H1 (cell line): Measurements from ENCODE around the gene CYP46A1. TPM values are rescaled to one million over a fixed set of nuclear protein-coding genes. Genes with fewer than 3 reads are reported as not detected.
A peak's percentile ranks its signal among the peaks of the same experiment; 100 is the strongest.

Experiments used
- CTCF ChIA-PET: fragments of 300-600 bp; sonication (Branson Sonifier 250); formaldehyde crosslinking; loops from one replicate; lab custom pipeline; 2021; ENCODE audit not compliant: partially characterized antibody; lab: Charles Lee
- POLR2A ChIA-PET: fragments of 300-600 bp; sonication (Branson Sonifier 250); formaldehyde crosslinking; loops from one replicate; lab custom pipeline; 2021; ENCODE audit warnings: inconsistent platforms; ENCODE audit not compliant: partially characterized antibody; lab: Charles Lee
- DNase-seq, 2 experiments: peaks; one replicate each; pipeline versions ENCODE4 v3.0.0 to v3.0.0-alpha.2; 2010 to 2022; ENCODE audit warnings: low spot score in 2 of 2, low read depth in 1 of 2, mixed read lengths in 1 of 2
- FAIRE-seq: peaks from 2 replicates; lab custom pipeline; 2011; peaks lifted over from hg19 to GRCh38; lab: Jason Lieb, UNC
- H2AFZ ChIP-seq: 2 replicates; pipeline ENCODE4 v1.8.1; 2012; ENCODE audit warnings: low read length, inconsistent platforms
- H2AK5ac ChIP-seq: 2 replicates; pipeline ENCODE4 v1.6.1; 2013; ENCODE audit warnings: low read depth, low read length
- H2BK120ac ChIP-seq: replicated peaks from 2 replicates; pipeline ENCODE3; 2013; ENCODE audit warnings: low read depth, low read length, inconsistent platforms
- H2BK12ac ChIP-seq: 2 replicates; pipeline ENCODE4 v1.6.1; 2013; ENCODE audit warnings: low read depth, low read length
- H2BK15ac ChIP-seq: 2 replicates; pipeline ENCODE4 v1.6.1; 2013; ENCODE audit warnings: low read length
- H2BK20ac ChIP-seq: 2 replicates; pipeline ENCODE4 v1.6.1; 2013; ENCODE audit warnings: low read length
- H2BK5ac ChIP-seq: 2 replicates; pipeline ENCODE4 v1.6.1; 2013; ENCODE audit warnings: low read depth, low read length
- H3K14ac ChIP-seq: 2 replicates; pipeline ENCODE4 v1.6.1; 2013; ENCODE audit warnings: inconsistent platforms; ENCODE audit not compliant: insufficient read length
- H3K18ac ChIP-seq: 2 replicates; pipeline ENCODE4 v1.6.1; 2013; ENCODE audit warnings: low read length; ENCODE audit errors: extremely low read depth
- H3K23ac ChIP-seq: 2 replicates; pipeline ENCODE4 v1.6.1; 2013; ENCODE audit warnings: inconsistent platforms; ENCODE audit not compliant: insufficient read length
- H3K23me2 ChIP-seq: 2 replicates; pipeline ENCODE4 v1.6.1; 2013; ENCODE audit warnings: low read depth, low read length
- H3K27ac ChIP-seq: 2 replicates; pipeline ENCODE4 v1.6.1; 2011; ENCODE audit warnings: low read depth, low read length, inconsistent platforms
- H3K27me3 ChIP-seq, 4 experiments: replicated peaks in 1 of 4; 1 replicate in 1 of 4; 2 replicates in 3 of 4; pipeline versions ENCODE4 v1.6.1 to v1.8.1; 2011 to 2013; ENCODE audit warnings: low read length in 3 of 4, mild to moderate bottlenecking in 3 of 4, inconsistent platforms in 2 of 4, mixed read lengths in 2 of 4, moderate library complexity in 1 of 4; ENCODE audit not compliant: control insufficient read depth in 3 of 4, insufficient read depth in 3 of 4; ENCODE audit errors: extremely low read depth in 1 of 4
- H3K36me3 ChIP-seq, 4 experiments: 2 replicates each; pipeline versions ENCODE4 v1.6.1 to v1.8.1; 2011 to 2013; ENCODE audit warnings: mild to moderate bottlenecking in 4 of 4, low read length in 3 of 4, moderate library complexity in 2 of 4, control low read depth in 1 of 4, inconsistent platforms in 1 of 4; ENCODE audit not compliant: insufficient read depth in 4 of 4, control insufficient read depth in 2 of 4
- H3K4ac ChIP-seq: replicated peaks from 2 replicates; pipeline ENCODE3; 2013; ENCODE audit warnings: low read length, low read depth, mixed read lengths, inconsistent platforms; ENCODE audit not compliant: insufficient read length
- H3K4me1 ChIP-seq, 4 experiments: replicated peaks in 1 of 4; 1 replicate in 1 of 4; 2 replicates in 3 of 4; pipeline versions ENCODE4 v1.6.1 to v1.8.1; 2011 to 2013; ENCODE audit warnings: low read length in 3 of 4, inconsistent platforms in 2 of 4, mixed read lengths in 1 of 4; ENCODE audit not compliant: insufficient read depth in 4 of 4, control insufficient read depth in 3 of 4
- H3K4me2 ChIP-seq, 2 experiments: 2 replicates each; pipeline versions ENCODE4 v1.6.1 to v1.8.1; 2011 to 2013; ENCODE audit warnings: low read depth in 2 of 2, low read length in 2 of 2, control low read depth in 1 of 2, inconsistent platforms in 1 of 2, mild to moderate bottlenecking in 1 of 2; ENCODE audit not compliant: insufficient read depth in 1 of 2
- H3K4me3 ChIP-seq, 4 experiments: fragments of 200-600, 300-600 bp in 1 of 4; sonication (generic), shearing (Covaris generic), sonication (Bioruptor Twin) in 1 of 4; 2 replicates each; pipeline versions ENCODE4 v1.5.1 to v1.8.1; 2011 to 2016; ENCODE audit warnings: low read length in 4 of 4, low read depth in 3 of 4, control low read depth in 2 of 4, inconsistent platforms in 2 of 4, mild to moderate bottlenecking in 2 of 4, mixed read lengths in 1 of 4, moderate library complexity in 1 of 4; ENCODE audit not compliant: insufficient read depth in 2 of 4; ENCODE audit errors: extremely low read depth in 1 of 4
- H3K56ac ChIP-seq: replicated peaks from 2 replicates; pipeline ENCODE3; 2013; ENCODE audit warnings: low read depth, mild to moderate bottlenecking, mixed read lengths, low read length, inconsistent platforms; ENCODE audit not compliant: insufficient read length
- H3K79me1 ChIP-seq: 2 replicates; pipeline ENCODE4 v1.6.1; 2013; ENCODE audit warnings: low read depth, low read length, control low read depth
- H3K79me2 ChIP-seq, 2 experiments: 2 replicates each; pipeline versions ENCODE4 v1.6.1 to v1.8.1; 2012 to 2013; ENCODE audit warnings: low read length in 2 of 2, mild to moderate bottlenecking in 2 of 2, inconsistent platforms in 1 of 2; ENCODE audit not compliant: insufficient read depth in 2 of 2, control insufficient read depth in 1 of 2
- H3K9ac ChIP-seq, 4 experiments: replicated peaks in 1 of 4; 1 replicate in 1 of 4; 2 replicates in 3 of 4; pipeline versions ENCODE4 v1.6.1 to v1.8.1; 2011 to 2013; ENCODE audit warnings: low read depth in 3 of 4, low read length in 3 of 4, control low read depth in 2 of 4, mild to moderate bottlenecking in 2 of 4, moderate library complexity in 2 of 4, inconsistent platforms in 1 of 4; ENCODE audit errors: extremely low read depth in 1 of 4
- H3K9me3 ChIP-seq, 2 experiments: 2 replicates each; pipeline versions ENCODE4 v1.6.1 to v1.8.1; 2012 to 2013; ENCODE audit warnings: mild to moderate bottlenecking in 2 of 2, moderate library complexity in 2 of 2, control low read depth in 1 of 2, inconsistent platforms in 1 of 2, low read depth in 1 of 2, low read length in 1 of 2, mixed read lengths in 1 of 2; ENCODE audit not compliant: insufficient read depth in 2 of 2
- H4K20me1 ChIP-seq, 2 experiments: replicated peaks in 1 of 2; 2 replicates each; pipeline versions ENCODE3 to v1.8.1; 2011 to 2013; ENCODE audit warnings: inconsistent platforms in 2 of 2, low read length in 2 of 2, mild to moderate bottlenecking in 1 of 2; ENCODE audit not compliant: insufficient read depth in 2 of 2, control insufficient read depth in 1 of 2
- H4K5ac ChIP-seq: 2 replicates; pipeline ENCODE4 v1.6.1; 2013; ENCODE audit warnings: low read length, low read depth, mixed read lengths, inconsistent platforms; ENCODE audit not compliant: insufficient read length
- H4K8ac ChIP-seq: 2 replicates; pipeline ENCODE4 v1.8.0; 2013; ENCODE audit warnings: mild to moderate bottlenecking, moderate library complexity, low read length, inconsistent platforms; ENCODE audit not compliant: insufficient read depth; ENCODE audit errors: extremely low read depth
- H4K91ac ChIP-seq: replicated peaks from 2 replicates; pipeline ENCODE3; 2013; ENCODE audit warnings: low read length, mixed read lengths, inconsistent platforms; ENCODE audit not compliant: insufficient read length
- CBX5 ChIP-seq: fragments of 300-800, 300-1000 bp; sonication (generic); IDR thresholded peaks from 2 replicates; pipeline ENCODE4 v1.7.1; 2016; ENCODE audit warnings: antibody characterized with exemption, low read length, low read depth
- CBX8 ChIP-seq: fragments of 300-800, 300-1000 bp; sonication (generic); IDR thresholded peaks from 2 replicates; pipeline ENCODE4 v1.7.1; 2016; ENCODE audit warnings: low read depth, low read length, borderline replicate concordance
- EZH2 ChIP-seq: fragments of 200-600 bp; sonication (generic); IDR thresholded peaks from 2 replicates; pipeline ENCODE4 v1.7.1; 2012; ENCODE audit warnings: low read depth, mild to moderate bottlenecking, moderate library complexity, low read length, inconsistent platforms; ENCODE audit not compliant: severe bottlenecking
- MAFK ChIP-seq: IDR thresholded peaks from 2 replicates; pipeline ENCODE4 v1.6.1; 2012; ENCODE audit warnings: low read depth, mild to moderate bottlenecking, improper control_type of control experiment, low read length
- SIX5 ChIP-seq: IDR thresholded peaks from 2 replicates; pipeline ENCODE4 v1.6.1; 2011; ENCODE audit warnings: mild to moderate bottlenecking, low read depth, low read length
- SP4 ChIP-seq: IDR thresholded peaks from 2 replicates; pipeline ENCODE4 v1.6.1; 2012; ENCODE audit warnings: low read length, inconsistent platforms
- SUZ12 ChIP-seq: fragments of 200-600 bp; sonication (generic); IDR thresholded peaks from 2 replicates; pipeline ENCODE4 v1.6.1; 2012; ENCODE audit warnings: mild to moderate bottlenecking, inconsistent platforms, low read length, moderate library complexity, mixed read lengths
- WGBS, 2 experiments: shearing (Covaris generic) in 1 of 2; methylation state at CpG; one replicate each; pipeline versions ENCODE4 v1.1.6 to v1.1.7; 2013 to 2015; ENCODE audit warnings: low lambda C conversion rate in 2 of 2, mixed read lengths in 2 of 2, inconsistent platforms in 1 of 2, low coverage in 1 of 2, missing lambda C conversion rate in 1 of 2; ENCODE audit not compliant: insufficient replicate concordance in 2 of 2, insufficient coverage in 1 of 2, insufficient read length in 1 of 2; ENCODE audit errors: extremely low coverage in 1 of 2, missing lambda C conversion rate in 1 of 2; 5-methylcytosine and 5-hydroxymethylcytosine counted together
- polyA plus RNA-seq, 7 experiments: library from polyadenylated mRNA; depleted of rRNA in 3 of 7; stranded (reverse) in 5 of 7; unstranded in 2 of 7; fragments of >200 nt in 5 of 7; fragments of 200-250 nt in 2 of 7; gene quantifications; 1 replicate in 5 of 7; 2 replicates in 1 of 7; 4 replicates in 1 of 7; pipeline versions ENCODE4 v1.2.1 to v1.2.3, GENCODE V29; 2011 to 2013; ENCODE audit warnings: missing spikeins in 2 of 7, mixed read lengths in 2 of 7
- total RNA-seq: library from RNA; stranded (reverse); fragmentation: NEBNext Ultra II Directional; extraction: Animal tissue kit (Norgen Biotek cat#: 25700); gene quantifications from 2 replicates; pipeline ENCODE4 v1.2.1, GENCODE V29; 2021
- TF ChIP-seq, protein P1 (sequence below): IDR thresholded peaks from 2 replicates; pipeline ENCODE4 v1.6.1; 2011; ENCODE audit warnings: low read length, improper control_type of control experiment
- TF ChIP-seq, protein P2 (sequence below): IDR thresholded peaks from 2 replicates; pipeline ENCODE4 v1.6.1; 2011; ENCODE audit warnings: low read depth, mild to moderate bottlenecking, low read length; ENCODE audit not compliant: insufficient read depth
- TF ChIP-seq, protein P3 (sequence below): IDR thresholded peaks from 2 replicates; pipeline ENCODE4 v1.6.1; 2012; ENCODE audit warnings: inconsistent platforms

Gene CYP46A1
- total and polyA plus RNA-seq, 2 of the 8 experiments (the other 6 are each of a cell fraction or from before 2014, with no cell fraction given): 0.41 to 1.3 TPM

DNA sequence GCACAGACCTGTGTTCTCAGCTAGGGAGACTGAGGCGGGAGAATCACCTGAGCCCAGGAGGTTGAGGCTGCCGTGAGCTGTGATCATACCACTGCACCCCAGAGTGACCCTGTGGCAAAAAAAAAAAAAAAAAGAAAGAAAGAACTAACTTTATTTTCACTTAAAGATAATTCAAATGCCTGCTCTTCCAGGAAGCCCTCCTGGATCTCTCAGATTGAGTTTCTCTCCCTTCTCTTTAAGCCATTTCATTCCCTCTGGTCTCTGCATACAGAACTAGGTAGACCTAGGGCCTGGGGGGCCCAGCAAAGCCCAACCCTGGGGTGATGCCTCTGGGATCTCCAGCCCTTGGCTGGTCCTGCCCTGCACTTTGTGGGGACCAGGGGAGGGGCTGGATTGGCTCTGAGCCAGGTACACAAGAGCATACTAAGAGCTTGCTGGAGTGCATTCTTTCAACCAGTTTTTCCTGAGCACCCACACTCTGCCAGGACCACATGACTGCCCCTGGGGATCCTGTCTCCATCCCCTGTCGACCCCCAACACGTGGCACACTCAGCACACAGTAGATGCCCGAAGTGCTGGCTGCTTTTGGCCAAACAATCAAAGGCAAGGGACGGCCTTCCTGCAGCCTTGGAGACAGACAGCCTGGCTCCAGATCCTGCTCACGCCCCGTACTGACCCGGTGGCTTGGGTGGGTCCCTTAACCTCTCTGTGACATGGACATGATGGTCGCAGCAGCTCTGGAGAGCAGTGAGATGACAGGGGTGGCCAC lies 52.7 kb downstream of the CYP46A1 start:
- no peak overlapping the region for H2BK5ac ChIP-seq
- H3K79me1 ChIP-seq: no peaks in the 10 kb centered on the region
- ChIA-PET CTCF (interaction anchor here (0.6 to 18.9 kb wide), 7 partner anchors 11 to 239 kb away, joined by 3 to 237 read pairs (median 3); no protein-coding TSS in a partner anchor), POLR2A (no interaction called here)
- H3K27me3 ChIP-seq: no peaks in the 10 kb centered on the region; a peak in 2 of 7 replicates
- H4K8ac ChIP-seq: peak overlapping the region; percentile 15; the same call in 1 of the 2 replicates
- H2BK120ac ChIP-seq: no peak overlapping the region
- H3K27ac ChIP-seq: no peak overlapping the region
- H3K14ac ChIP-seq: no peak overlapping the region
- FAIRE-seq: no peak
- no peak overlapping the region for H4K91ac ChIP-seq
- no peak overlapping the region for H2BK12ac ChIP-seq
- no peaks in the 10 kb centered on the region for H3K9me3 ChIP-seq
- no peaks in the 10 kb centered on the region for H4K20me1 ChIP-seq
- no peak overlapping the region for H3K4me3 ChIP-seq
- H2BK15ac ChIP-seq: no peak overlapping the region
- H3K9ac ChIP-seq: no peak overlapping the region
- no peak overlapping the region for H2BK20ac ChIP-seq
- H3K79me2 ChIP-seq: no peaks in the 10 kb centered on the region
- no peak overlapping the region for H2AK5ac ChIP-seq
- H3K4me1 ChIP-seq: no peaks in the 10 kb centered on the region; a peak in 2 of 7 replicates
- no peak overlapping the region for H3K23ac ChIP-seq
- 88% methylated on average over 10 of the region's 10 CpGs; no CpG with 5 or more reads in 1 of the 2 experiments for WGBS, 2 experiments
- DNase-seq: no peak
- H2AFZ ChIP-seq: no peak overlapping the region
- H3K4me2 ChIP-seq: no peak overlapping the region
- no peak overlapping the region for H3K56ac ChIP-seq
- no peak overlapping the region for H4K5ac ChIP-seq
- peaks cover 2% of the 10 kb centered on the region; the same call in 1 of the 2 replicates for H3K23me2 ChIP-seq
- no peak overlapping the region for H3K18ac ChIP-seq
- H3K36me3 ChIP-seq: no peaks in the 10 kb centered on the region; a peak in 1 of 8 replicates
- no peak overlapping the region for H3K4ac ChIP-seq
- TF ChIP-seq MAFK: no peak
- TF ChIP-seq, protein P1, sequence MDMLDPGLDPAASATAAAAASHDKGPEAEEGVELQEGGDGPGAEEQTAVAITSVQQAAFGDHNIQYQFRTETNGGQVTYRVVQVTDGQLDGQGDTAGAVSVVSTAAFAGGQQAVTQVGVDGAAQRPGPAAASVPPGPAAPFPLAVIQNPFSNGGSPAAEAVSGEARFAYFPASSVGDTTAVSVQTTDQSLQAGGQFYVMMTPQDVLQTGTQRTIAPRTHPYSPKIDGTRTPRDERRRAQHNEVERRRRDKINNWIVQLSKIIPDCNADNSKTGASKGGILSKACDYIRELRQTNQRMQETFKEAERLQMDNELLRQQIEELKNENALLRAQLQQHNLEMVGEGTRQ: no peak
- TF ChIP-seq CBX5: no peak
- no peak for TF ChIP-seq SP4
- TF ChIP-seq, protein P2, sequence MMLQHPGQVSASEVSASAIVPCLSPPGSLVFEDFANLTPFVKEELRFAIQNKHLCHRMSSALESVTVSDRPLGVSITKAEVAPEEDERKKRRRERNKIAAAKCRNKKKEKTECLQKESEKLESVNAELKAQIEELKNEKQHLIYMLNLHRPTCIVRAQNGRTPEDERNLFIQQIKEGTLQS: no peak
- TF ChIP-seq SIX5: no peak
- no peak for TF ChIP-seq CBX8
- no peak for TF ChIP-seq SUZ12
- no peak for TF ChIP-seq EZH2
- TF ChIP-seq, protein P3, sequence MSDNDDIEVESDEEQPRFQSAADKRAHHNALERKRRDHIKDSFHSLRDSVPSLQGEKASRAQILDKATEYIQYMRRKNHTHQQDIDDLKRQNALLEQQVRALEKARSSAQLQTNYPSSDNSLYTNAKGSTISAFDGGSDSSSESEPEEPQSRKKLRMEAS: no peak
